NCI-H345 (cell line): ENCODE data around the gene GTF2H4.

Source experiments
- DNase-seq: peaks from one replicate; lab custom pipeline; 2025; lab: John Stamatoyannopoulos, UW

The GTF2H4 gene

GRCh38 chr6:30882759-30883684 is 25.0 kb upstream of the GTF2H4 start:
- DNase-seq = peak; percentile 70

GRCh38 chr6:30883685-30884520 is 24.1 kb upstream of the GTF2H4 start, which contains the start of gene DDR1:
Gene DDR1 (plus strand): TSS chr6:30884519. CDS start chr6:30888730, 4,211 bp downstream.
- peak; percentile 69 for DNase-seq

DNA sequence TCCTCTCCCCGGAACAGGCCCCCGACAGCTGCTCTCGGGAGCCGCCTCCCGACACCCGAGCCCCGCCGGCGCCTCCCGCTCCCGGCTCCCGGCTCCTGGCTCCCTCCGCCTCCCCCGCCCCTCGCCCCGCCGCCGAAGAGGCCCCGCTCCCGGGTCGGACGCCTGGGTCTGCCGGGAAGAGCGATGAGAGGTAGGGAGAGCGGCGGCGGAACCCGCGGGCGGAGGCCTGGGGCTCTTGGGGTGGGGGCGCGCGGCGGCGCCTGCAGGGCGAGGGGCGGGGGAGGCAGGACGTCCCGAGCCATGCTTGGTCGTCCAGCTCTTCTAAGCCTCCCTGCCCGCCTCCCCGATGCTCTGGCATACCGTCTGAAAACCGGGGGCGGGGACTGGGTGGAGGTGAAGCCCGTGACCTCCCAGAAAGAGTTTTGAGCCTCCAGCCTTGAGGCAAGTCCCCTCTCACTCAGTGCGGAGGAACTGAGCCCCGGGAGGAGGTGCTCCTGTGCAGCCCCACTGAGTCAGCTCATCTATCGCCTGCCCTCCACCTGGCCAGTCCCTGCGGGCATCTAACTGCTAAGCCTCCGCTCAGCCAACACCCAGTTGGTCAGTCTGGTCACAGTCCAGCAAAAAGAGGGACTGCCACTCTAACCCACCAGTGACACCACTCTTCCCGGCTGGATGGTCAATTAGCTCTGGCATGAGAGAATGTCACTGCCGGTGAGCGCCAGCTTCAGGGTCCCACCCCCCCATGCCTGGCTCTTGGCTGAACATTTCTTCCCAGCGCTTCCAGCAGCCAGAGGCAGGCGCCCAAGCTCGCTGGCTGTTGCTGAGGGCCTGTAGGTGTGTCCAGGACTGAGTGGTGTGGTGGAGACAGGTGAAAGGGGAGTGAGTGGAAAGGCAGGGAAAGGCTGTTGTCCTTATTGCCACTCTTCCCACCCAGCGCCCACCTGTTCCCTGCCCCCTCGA is 23.2 kb upstream of the GTF2H4 start:
- peak; percentile 24 for DNase-seq

- DNase-seq = peak; percentile 57
Observed at GRCh38 chr6:30885481-30885998, 22.5 kb upstream of the GTF2H4 start.

DNA sequence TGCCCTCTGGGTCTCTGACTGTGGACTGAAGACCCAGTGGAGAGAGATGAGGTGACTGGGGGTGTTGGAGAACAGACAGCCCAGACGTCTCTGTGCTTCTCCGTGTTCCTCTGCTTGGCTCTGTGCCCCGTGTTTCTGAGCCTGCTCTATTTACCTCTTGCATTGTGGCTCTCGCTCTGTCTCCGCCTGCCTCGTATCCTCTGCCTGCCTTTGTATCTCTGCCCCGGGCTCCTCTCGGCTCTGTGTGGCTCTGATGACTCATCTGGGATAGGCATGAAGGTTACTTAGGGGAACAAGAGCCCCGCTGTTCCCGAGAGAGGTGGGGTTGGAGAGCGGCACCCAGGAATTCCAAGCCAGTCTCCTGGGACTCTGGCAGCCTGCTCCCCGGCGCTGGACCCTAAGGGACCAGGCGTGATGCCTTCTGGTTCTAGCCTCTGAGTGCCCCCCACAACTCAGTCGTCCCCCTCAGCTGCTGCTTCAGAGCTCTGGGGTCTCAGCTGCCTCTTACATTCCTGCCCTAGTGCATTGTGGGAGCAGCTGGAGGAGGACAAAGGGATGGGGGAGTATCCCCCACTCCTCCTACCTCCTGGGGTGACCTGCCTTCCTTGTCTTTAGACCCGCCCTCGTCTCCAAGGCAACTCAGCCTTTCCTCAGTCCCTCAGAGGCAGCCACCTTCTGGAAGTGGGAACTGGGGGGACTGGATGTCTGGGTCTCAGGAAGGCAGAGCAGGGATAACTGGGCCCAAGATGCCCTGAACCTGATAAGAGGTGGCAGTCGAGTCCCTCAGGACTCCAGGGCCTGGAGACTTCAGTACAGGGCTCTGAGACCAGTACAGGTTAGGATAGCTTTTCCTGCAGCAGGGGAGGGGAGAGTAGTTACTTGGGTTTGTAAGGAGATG is 21.8 kb upstream of the GTF2H4 start:
- DNase-seq = peak; percentile 81

DNA sequence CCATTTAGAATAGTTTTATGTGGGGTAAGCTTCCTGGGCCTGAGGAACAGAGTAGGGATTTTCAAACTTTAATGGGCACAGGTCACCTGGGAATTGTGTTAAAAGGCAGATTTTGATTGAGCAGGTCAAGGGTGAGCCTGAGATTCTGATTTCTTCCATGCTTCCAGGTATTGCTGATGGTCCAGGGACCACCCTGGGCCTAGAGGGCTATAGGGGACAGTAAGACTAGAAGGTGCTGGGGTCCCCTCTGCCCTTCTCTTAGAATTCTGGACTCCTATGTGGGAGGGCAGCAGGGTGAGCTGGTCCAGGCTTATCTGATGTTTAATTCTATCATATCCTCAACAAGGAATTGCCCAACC is 21.1 kb upstream of the GTF2H4 start:
- no peak for DNase-seq

- DNase-seq = no peak
Observed at GRCh38 chr6:30887901-30888815, 19.8 kb upstream of the GTF2H4 start.

DNA sequence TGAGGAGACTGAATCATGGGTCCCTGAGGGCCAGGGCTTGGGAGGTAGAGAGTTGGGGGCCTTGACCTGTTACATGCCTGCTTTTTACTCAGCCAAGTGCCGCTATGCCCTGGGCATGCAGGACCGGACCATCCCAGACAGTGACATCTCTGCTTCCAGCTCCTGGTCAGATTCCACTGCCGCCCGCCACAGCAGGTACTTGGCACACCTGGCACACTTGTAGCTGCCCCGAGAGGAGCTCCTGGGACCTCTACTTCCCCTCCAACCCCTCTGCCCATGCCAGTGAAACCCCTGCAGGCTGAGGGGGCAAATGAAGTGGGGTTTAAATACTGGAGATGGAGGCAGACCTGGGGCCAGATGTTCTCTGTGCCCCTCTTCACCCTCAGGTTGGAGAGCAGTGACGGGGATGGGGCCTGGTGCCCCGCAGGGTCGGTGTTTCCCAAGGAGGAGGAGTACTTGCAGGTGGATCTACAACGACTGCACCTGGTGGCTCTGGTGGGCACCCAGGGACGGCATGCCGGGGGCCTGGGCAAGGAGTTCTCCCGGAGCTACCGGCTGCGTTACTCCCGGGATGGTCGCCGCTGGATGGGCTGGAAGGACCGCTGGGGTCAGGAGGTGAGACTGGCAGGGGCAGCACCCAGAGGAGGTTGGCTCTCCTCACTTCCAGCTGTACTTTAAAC is 19.1 kb upstream of the GTF2H4 start:
- DNase-seq = no peak

DNA sequence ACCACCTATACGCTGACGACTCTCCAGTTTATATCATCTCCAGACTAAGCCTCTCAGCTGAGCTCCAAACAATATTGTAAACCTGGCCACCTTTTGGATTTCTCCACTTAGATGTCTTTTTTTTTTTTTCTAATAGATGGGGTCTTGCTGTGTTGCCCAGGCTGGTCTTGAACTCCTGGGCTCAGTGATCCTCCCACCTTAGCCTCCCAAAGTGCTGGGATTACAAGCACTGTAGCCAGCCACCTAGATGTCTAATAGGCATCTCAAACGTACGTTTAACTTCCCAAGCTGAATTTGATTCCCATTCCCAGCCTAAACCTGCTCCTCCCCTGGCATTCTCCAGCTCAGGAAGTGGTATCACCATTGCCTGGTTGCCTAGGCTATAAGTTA is 18.5 kb upstream of the GTF2H4 start:
- no peak for DNase-seq

DNA sequence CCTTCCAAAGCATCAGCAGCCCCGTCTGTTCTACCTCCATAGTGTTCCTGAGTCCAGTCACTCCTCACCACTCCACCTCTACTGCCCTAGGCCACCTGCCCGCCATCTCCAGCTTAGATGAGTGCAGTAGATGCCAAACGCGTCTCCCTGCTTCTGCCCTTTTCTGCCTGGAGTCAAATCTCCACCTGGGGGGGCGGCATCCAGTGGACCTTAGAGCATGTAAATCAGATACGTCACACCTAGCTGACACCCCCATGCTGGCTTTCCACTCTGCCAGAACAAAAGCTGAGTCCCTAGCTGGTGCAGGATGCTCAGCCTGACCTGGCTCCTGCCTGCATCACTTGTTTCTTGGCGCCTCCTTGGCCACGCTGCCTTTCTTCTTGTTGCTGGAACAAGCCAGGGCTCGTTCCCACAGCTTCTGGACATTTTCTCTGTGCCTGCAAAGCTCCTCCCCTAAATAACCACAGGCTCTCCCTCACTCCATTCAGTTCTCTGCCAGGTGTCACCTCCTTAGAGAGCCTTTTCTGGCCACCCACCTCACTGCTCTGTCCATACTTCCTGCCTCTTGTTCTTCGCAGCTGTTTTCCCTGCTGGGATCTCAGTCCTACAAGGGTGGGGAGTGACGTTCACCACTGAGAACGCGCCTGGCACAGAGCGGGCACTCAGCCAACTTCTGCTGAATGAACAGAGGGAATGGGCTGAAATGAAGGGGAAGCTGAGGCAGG is 17.9 kb upstream of the GTF2H4 start:
- DNase-seq = peak; percentile 74

- DNase-seq = no peak
Observed at GRCh38 chr6:30890646-30891449, 17.2 kb upstream of the GTF2H4 start.

DNA sequence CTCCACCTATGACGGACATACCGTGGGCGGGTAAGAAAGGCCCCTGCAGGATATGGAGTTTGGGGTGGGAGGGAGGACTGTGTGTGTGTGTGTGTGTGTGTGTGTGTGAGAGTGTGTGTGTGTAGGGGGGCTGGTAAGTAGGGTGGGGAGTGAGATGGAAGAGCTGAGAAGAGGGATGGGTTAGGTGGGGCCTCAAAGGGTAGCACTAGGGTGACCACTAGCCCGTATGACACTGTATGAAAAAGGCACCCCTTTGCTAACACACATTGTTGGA is 16.6 kb upstream of the GTF2H4 start:
- no peak for DNase-seq

DNA sequence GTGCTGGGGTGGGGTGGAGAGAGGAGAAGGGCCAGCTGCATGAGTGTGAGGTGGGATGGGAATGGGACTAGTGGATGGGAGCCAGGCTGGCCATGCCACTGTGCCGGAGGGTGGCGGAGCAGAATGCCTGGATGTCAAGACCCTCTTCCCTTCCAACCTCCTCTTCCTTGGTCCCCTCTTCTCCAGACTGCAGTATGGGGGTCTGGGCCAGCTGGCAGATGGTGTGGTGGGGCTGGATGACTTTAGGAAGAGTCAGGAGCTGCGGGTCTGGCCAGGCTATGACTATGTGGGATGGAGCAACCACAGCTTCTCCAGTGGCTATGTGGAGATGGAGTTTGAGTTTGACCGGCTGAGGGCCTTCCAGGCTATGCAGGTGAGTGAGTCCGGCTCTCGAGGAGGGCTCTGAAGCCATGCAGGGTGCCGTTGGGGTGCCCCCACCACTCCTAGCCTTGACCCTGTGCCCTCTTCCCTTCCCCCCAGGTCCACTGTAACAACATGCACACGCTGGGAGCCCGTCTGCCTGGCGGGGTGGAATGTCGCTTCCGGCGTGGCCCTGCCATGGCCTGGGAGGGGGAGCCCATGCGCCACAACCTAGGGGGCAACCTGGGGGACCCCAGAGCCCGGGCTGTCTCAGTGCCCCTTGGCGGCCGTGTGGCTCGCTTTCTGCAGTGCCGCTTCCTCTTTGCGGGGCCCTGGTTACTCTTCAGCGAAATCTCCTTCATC is 16.0 kb upstream of the GTF2H4 start:
- no peak for DNase-seq

GRCh38 chr6:30893001-30893591 is 14.9 kb upstream of the GTF2H4 start:
- no peak for DNase-seq

GRCh38 chr6:30893666-30894065 is 14.3 kb upstream of the GTF2H4 start:
- no peak for DNase-seq

DNA sequence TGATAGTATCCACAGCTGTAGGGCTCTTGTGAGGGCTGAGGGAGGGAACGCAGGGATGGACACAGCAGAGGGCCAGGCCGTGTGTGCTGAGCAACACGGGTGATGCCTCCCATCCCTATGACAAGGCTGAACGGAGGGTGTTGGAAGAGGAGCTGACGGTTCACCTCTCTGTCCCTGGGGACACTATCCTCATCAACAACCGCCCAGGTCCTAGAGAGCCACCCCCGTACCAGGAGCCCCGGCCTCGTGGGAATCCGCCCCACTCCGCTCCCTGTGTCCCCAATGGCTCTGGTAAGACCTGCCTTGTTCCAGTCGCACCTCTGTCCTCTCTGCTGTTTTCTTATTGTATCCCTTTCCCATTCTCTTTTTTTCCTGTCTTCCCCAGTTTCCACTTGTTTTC is 13.6 kb upstream of the GTF2H4 start:
- no peak for DNase-seq

GRCh38 chr6:30894935-30895334 is 13.1 kb upstream of the GTF2H4 start:
- DNase-seq = no peak
